CMK (cell line): ENCODE measurements around the gene ADAMTS2.

Experiments
- DNase-seq: peaks from one replicate; pipeline ENCODE4 v3.0.0-alpha.2; 2010; ENCODE audit warnings: low read depth

Gene ADAMTS2

GRCh38 chr5:179278546-179278945 lies 66.7 kb downstream of the ADAMTS2 start:
- DNase-seq, result no peak

- DNase-seq, result no peak
Measured at GRCh38 chr5:179278119-179278518, 67.1 kb downstream of the ADAMTS2 start.

DNA sequence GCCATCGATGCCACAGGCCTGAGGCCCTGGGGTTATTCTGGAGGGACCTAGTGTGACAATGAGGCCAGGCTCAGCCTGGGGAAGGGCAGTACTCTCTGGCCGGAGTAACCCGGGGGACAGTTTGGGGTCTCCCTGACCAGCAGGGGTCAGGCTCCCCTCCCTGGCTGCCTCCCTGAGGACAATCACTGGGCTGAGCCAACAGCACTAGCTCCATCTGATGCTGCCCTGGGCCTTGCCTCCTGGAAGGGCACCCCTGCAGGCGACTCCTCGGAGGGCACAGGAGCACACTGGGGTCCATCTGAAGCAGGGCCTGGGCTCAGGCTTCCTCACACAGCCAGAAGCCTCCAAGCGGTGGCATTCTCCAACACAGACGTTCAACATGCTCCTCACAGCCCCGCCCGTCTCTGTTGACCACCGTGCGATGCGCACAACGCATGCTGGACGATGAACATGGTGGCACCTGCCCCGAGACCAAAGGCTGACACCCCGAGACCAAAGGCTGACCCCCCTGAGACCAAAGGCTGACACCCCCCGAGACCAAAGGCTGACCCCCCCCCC lies 68.3 kb downstream of the ADAMTS2 start:
- DNase-seq, result no peak

- no peak for DNase-seq
Measured at GRCh38 chr5:179275941-179276837, 69.1 kb downstream of the ADAMTS2 start.

- no peak for DNase-seq
Measured at GRCh38 chr5:179275381-179275878, 69.8 kb downstream of the ADAMTS2 start.

DNA sequence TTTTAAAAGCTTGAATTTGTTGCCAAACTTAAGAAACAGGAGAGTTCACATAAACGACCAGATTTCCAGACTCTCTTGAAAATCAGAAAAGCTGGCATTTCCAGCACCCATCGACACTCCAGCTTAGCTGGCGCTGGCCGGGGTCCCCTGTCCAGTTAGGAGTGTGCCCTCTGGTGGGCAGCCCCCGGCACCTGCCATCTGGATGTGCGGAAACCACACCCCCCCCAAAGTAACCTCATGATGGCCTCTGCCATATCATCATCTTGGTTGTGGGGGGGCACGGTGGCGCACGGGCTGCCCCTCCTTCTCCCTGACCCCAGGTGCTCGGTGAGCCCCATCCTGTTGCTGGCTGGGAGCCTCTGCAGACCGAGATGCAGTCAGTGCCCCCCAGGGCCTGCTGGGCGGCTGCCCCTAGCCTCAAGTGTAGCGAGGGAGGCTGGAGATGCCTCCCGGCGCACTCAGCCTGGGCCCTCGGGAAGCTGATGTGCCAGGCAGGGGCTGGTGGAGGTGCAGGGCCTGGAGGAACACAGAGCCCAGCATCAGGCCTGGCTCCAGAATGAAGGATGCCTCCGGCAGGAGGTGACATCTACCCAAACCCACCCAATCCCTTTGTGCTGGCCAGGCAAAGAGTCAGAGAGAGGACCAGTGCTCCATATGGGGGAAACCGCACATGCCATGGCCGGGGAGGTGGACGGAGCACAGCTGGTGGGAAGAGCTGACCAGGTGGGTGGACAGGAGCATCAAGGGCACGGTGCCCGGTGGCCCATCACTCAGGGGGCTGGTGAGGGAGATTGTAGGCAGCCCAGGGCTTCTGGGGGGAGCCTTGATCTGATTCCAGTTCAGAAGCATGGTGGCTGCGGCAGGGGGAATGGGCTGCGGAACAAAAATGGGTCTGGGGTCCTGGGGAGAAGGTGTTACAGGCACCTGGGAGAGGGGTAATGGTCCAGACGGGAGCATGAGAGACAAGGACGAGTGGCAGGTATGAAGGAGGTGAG lies 70.6 kb downstream of the ADAMTS2 start:
- DNase-seq, result no peak

DNA sequence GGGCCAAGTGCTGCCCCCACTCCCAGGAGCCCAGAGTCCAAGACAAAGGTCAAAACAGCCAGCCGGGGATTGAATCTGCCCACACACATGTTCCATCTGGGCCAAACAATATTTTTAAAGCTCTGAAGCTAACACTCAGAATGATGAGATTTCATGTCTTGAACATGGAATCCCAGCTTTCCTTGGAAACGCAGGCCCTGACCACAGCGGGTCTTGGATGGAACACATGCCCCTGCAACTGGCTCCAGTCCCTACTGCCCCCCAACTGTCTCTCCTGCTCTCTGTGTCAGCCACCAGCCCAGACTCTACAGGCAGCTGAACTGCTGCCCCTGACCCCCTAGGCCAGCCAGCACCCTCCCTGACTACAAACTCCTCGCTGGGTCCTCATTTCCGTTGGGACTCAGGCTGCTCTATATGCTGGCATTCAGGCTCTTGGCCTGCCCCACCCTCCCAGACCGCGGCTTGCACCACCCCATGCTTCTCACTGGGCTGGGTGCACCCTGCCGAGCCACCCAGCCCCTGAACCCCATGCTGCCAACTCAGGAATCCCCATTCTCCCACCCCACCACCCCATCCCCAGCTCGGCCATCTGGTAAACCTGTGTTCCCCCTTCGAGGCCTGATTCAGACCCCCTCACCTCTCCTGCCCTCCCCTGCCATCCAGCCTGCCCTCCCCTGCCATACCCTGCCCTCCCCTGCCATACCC lies 71.7 kb downstream of the ADAMTS2 start:
- no peak for DNase-seq

DNA sequence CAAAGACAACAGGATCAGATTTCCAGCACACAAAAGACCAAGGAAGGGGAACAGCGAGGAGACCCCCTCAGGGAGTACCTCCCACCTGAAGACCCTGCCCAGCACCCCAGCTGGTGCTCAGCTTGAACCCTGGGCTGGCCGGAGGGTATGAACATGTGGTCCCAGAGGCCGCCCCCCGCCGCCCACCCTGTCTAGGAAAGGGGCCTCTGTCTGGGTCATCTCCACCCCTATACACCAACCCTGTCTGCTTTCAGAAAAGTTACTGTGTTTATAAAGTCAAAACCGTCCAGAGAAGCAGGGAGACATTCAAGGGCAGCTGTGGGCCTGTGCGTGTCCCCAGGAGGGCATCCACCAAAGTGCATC lies 72.2 kb downstream of the ADAMTS2 start:
- DNase-seq, result no peak

- DNase-seq, result no peak
Measured at GRCh38 chr5:179272326-179273072, 72.8 kb downstream of the ADAMTS2 start.

DNA sequence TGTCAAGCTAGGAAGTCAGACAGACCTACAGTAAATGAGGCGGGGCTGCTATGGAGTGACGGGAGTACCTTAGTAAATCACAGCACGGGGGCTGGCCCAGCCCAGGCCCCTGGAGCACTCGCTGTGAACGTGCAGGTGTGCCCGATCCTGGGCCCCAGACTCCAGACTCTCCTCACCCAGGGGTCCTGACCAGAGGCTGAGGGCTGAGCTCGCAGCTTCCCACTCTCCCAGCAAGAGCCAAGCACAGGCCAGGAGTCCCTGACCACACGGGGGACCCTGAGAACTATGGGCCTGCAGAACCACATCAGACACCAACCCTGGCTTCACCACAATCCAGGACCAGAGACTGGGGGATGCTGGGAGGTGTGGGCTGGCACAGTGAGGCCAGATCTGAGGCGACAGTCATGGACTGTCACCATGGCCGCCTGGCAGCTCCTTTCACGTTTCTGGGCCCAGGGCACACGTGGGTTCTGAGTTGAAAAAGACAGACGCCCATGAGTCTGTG lies 73.4 kb downstream of the ADAMTS2 start:
- no peak for DNase-seq

DNA sequence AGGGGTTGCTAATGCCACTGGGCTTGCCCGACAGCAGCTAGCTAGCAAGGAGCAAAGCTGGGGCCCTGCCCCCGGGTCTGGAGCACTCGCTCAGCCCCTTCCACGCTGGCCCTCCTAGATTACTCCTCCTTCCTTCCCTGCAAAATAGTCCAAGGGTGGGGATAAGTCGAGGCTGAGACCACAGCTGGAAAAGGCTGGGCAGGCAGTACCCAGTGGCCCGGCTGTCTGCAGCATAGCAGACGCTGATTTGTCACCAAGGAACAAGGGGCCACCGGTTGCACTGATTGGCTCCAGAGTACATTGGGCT lies 73.9 kb downstream of the ADAMTS2 start:
- DNase-seq, result no peak

DNA sequence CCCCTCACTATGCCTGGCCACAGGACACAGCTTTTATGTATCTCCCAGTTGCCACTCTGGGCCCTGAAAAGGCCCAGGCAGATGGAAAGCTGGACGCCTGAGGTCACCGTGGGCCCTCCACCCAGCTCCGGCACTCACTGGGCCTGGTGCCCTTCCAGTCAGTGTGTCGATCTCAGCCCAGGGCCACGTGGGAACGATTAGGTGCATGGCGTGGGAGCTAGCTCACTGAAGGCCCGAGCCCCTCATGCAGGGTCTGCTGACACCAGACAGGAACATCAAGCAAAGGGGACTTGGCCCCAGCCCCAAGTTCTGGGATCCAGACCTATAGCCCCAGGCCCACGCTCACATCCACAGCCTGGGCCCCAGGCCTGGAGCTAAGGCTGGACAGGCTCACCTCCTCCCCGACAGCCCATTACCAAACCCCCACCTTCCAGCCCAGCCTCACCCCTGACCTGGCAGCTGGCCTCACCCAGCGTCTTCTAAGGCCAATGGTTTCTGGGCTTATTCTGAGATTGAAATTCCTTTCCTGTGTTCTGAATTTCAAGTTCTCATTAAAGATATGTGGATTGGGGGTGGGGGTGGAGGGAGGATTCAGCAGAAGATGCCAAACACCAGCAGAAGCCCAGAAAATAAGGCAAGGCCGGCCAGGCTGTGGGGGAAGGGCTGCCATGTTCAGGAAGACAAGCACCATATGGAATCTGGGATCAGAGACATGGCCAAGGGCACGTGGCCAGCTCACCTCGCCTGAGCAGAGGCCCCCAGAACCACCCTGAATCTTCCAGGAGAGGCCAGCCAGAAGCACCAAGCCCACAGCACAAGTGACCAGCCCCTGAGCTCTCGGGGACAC lies 74.5 kb downstream of the ADAMTS2 start:
- no peak for DNase-seq

GRCh38 chr5:179269781-179270543 lies 75.3 kb downstream of the ADAMTS2 start:
- DNase-seq, result no peak

DNA sequence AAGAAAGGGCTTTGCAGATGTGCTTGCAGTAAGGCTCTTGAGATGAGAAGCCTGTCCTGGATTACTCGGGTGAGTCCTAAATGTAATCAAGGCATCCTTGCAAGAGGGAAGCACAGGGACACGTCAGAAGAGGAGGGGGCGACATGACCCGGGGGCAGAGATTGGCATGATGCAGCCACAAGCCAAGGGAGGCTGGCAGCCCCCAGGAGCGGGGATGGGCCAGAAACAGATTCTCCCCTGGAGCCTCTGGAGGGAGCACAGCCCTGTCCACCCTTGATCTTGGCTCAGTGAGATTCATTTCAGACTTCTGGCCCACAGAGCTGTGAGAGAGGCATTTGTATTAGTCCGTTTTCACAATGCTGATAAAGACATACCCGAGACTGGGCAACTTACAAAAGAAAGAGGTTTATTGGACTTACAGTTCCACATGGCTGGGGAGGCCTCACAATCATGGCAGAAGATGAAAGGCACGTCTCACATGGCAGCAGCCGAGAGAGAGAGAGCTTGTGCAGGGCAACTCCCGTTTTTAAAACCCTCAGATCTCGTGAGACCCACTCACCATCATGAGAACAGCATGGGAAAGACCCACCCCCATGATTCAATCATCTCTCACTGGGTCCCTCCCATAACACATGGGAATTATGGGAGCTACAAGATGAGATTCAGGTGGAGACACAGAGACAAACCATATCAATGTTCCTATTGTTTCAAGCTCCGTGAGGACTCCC lies 76.1 kb downstream of the ADAMTS2 start:
- no peak for DNase-seq

GRCh38 chr5:179268399-179268952 lies 76.8 kb downstream of the ADAMTS2 start:
- no peak for DNase-seq

GRCh38 chr5:179267671-179268083 lies 77.6 kb downstream of the ADAMTS2 start:
- DNase-seq, result no peak

GRCh38 chr5:179267071-179267670 lies 78.1 kb downstream of the ADAMTS2 start:
- DNase-seq, result no peak
